GM18861 (cell line): Measurements from ENCODE around the gene TBX21.

Source experiments
- ATAC-seq: cut with Tn5 transposase; IDR thresholded peaks from one replicate; pipeline ENCODE4 v1.9.1; 2021; ENCODE audit not compliant: unreplicated experiment

The TBX21 gene

GRCh38 chr17:47697906-47698711 lies 34.9 kb upstream of the TBX21 start:
- ATAC-seq = no peak

GRCh38 chr17:47698749-47699535 lies 34.1 kb upstream of the TBX21 start:
- ATAC-seq = no peak

GRCh38 chr17:47699536-47699840 lies 33.5 kb upstream of the TBX21 start:
- ATAC-seq = no peak

- no peak for ATAC-seq
Observed at GRCh38 chr17:47700471-47701449, 32.3 kb upstream of the TBX21 start.

- no peak for ATAC-seq
Observed at GRCh38 chr17:47701608-47702007, 31.4 kb upstream of the TBX21 start.

GRCh38 chr17:47702391-47702995 lies 30.5 kb upstream of the TBX21 start:
- ATAC-seq = no peak

- ATAC-seq = no peak
Observed at GRCh38 chr17:47703191-47703591, 29.8 kb upstream of the TBX21 start.

- ATAC-seq = no peak
Observed at GRCh38 chr17:47703671-47704070, 29.4 kb upstream of the TBX21 start.

GRCh38 chr17:47704116-47704515 lies 28.9 kb upstream of the TBX21 start:
- no peak for ATAC-seq

GRCh38 chr17:47704736-47705135 lies 28.3 kb upstream of the TBX21 start:
- ATAC-seq = no peak

- no peak for ATAC-seq
Observed at GRCh38 chr17:47705536-47706530, 27.2 kb upstream of the TBX21 start.

GRCh38 chr17:47707056-47707804 lies 25.8 kb upstream of the TBX21 start:
- ATAC-seq = no peak

GRCh38 chr17:47707884-47708283 lies 25.2 kb upstream of the TBX21 start:
- ATAC-seq = no peak

- no peak for ATAC-seq
Observed at GRCh38 chr17:47708312-47708863, 24.6 kb upstream of the TBX21 start.

- ATAC-seq = no peak
Observed at GRCh38 chr17:47708864-47709541, 24.0 kb upstream of the TBX21 start.

- ATAC-seq = no peak
Observed at GRCh38 chr17:47709594-47709993, 23.4 kb upstream of the TBX21 start.

GRCh38 chr17:47711366-47712099 lies 21.5 kb upstream of the TBX21 start:
- ATAC-seq = no peak
